ENCODE data around the gene PLA2G4B.

Gene PLA2G4B

DNA sequence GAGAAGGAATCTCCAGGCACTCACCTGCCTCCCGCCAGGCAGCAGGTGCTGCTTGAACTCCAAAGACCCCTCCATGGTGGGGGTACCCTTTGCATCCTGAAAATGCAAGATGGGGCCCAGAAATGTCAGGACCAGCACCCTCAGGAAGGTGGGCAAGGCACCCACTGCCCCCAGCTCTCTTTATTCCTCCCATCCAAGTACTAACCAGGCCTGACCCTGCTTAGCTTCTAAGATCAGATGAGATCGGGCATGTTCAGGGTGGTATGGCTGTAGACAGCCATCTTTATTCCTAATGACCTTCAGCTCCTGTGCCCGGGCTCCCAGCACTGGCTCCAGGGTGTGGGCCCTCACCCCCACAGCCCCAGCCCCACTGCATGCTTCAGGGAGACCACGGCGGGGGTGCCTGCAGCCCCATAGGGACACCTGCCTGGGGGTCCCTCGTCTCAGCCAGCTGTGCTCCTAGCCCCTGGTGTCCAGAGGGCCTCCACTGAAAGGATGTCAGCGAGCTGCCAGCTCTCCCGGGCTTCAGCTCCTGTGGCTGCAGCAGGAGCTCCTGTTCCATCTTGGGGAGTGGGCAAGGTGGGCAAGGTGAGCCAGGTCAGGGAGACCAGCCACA lies 13.2 kb downstream of the PLA2G4B start:
- no peak for DNase-seq

DNA sequence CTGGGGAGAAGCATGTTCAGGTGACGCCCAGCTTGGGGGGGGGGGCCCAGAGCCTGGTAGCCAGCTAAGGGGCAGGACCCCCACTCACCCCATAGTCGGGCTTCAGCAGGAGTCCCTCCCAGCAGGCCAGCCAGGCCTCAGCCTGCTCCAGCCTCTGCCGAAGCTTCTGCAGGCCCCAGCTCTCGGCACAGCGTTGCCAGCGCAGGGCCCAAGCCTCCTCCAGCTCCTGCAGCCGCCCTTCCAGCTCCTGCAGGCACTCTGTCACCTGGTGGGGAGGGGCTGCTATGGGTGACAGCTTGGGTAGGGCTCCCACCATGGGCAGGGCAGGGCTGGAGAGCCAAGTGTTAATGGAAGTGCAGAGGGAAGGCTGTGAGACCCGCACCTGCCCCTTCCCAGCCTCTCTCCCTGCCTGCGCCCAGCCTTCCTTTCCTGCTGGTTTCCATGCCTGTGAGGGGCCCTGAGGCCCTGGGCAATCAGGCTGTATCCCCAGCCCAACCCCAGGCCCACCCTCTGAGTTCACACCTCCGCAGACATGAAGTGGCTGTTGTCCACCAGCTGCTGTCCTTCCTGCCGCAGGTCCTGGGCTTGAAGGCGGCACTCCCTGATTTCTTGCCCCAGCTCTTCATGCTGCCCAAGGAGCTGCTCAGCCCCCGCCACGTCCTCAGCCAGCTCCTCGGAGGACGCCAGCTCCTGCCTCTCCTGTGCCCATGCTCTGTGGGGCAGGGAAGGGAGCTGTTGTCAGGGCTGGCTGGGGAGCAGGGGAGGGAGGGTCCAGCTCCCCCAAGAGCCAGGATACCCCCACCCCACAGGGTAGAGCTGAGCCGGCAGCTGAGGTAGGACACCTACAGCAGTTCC lies 14.3 kb downstream of the PLA2G4B start:
- no peak for DNase-seq

DNA sequence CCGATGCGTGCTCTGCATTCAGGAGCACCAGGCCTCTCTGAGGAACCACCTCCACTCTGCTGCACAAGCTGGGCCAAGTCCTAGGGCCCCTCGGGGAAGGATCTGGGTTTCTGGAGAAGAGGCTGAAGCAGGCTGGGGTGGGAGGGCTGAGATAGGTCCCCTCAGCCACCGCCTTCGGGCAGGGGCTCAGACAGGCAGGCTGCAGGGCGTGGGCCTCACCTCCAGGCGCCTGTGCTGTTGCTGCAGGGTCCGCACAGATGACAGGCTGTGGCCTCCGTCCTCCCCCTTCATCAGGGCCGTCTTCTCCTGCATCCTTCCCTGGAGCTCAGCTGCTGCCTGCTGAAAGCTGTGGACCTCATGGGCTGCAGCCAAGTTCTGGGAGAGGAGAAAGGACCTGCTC lies 15.2 kb downstream of the PLA2G4B start:
- no peak for DNase-seq

DNA sequence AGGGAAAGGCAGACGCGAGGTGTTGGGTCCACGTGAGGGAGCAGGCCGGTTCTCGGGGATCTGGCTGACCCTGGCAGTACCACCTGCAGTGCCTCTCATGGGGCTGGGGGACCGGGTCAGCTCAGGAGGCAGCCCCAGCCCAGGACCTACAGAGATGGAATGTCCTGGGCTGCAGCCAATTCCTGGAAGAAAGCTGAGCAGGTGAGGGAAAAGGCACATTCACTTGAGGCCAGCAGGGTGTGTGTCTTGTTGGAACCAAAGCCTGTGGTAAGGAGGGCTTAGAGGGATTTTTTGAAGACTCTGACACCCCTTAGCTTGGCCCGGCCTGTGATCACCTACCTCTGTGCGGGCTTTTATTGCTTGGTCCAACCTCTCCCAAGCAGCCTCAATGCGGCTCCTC lies 15.8 kb downstream of the PLA2G4B start:
- no peak for DNase-seq

DNA sequence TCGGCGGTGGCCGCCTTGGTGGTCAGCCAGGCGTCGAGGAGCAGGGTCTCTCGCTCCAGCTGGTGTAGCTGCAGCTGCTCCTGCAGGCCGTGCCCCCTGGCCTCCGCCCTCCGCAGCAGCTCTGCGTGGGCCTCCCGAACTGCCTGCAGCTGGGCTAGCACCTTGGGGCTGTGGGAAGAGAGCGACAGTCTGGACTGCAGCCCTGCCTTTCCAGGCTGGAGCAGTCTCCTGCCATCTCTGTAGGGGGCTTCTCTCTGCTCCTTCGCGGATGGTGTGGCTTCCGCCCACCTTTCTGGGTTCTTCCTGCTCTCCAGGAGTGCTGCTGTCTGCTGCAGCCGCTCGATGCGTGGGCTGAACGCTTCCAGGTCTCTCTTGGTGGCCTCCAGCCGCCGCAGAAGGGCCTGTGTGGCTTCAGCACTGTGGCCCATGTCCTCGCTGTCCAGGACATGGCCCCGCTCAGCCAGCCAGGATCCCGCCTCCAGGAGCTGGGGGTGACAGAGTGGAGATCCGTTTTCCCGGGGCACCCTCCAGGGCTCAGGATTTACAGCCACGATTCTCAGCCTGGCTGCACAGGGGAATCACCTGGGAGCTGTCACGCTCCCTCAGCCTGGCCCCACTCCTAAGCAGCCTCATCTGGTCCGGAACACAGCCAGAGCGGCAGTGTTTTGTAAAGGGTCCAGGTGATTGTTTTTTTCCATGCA lies 16.8 kb downstream of the PLA2G4B start:
- no peak for DNase-seq

DNA sequence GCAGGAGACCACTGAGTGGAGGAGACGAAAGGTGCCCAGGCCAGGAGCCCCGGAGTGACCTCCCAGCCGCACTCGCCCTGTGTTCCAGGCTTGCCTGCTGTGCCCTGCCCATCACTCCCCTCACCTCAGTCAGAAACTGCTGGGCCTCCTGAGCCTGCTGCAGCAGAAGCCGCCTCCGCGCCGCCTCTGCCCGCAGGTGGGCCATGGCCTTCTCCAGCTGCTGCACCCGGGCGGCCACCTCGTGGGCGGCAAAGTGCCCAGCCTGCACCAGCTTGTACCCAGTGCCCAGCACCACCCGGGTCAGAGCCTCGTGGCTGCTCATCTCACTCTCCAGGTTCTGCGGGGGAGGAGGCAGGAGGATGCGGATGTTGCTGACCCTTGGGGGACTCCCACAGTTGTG lies 17.6 kb downstream of the PLA2G4B start:
- DNase-seq: no peak

DNA sequence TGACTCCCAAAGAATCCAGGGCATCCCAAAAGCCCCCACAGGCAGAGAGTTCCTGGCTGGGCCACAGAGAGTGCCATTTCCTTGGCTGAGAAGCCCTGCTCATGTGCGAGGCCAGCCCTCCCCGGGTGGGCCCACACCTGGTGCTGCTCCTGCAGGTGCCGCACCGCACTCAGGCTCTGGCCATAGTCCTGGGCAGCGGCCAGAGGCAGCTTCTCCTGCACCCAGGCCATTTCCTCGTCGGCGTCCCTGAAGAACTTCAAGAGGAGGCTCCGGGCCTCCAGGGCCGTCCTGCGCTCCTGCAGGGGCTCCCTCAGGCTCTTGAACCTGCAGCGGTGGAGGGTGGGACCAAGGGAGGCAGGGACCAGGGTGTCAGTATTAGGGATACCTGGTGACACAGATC lies 18.1 kb downstream of the PLA2G4B start:
- DNase-seq: no peak

DNA sequence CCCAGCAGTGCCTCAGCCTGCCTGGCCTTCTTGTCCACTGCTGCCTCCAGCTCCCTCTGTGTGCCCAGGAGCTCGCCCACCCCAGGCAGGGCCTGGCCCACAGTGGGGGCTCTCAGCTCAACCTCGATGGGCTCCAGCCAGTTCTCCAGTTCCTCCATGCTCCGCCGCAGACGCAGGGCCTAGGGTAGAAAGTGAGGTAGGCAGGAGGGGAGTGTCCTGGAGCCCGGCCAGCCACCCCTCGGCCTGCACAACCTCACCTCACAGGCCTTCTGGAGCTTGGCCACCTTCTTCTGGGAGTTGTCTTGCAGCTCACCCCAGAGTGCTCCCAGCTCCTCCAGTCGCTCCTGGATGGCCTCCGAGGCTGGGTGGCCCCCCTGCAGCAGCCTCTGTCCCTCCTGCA lies 18.7 kb downstream of the PLA2G4B start:
- no peak for DNase-seq

DNA sequence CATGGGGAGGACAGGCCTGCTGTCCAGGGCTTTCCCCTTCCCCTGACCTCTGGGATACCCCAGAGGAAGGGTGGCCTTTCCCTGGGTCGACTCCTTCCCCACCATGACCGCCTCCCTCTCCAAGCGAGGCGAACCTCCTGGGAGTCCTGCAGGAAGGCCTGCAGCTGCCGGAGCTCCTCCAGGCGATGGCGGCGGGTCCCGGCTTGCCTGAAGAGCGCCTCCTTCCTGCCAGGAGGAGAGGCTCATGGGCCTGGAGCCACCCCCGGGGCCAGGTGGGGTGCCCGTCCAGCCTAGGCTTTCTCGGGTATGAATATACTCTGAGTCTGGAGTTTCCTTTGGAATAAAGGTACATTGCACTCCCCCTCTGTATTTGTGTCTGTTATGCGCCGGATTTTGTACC lies 20.1 kb downstream of the PLA2G4B start:
- no peak for DNase-seq

DNA sequence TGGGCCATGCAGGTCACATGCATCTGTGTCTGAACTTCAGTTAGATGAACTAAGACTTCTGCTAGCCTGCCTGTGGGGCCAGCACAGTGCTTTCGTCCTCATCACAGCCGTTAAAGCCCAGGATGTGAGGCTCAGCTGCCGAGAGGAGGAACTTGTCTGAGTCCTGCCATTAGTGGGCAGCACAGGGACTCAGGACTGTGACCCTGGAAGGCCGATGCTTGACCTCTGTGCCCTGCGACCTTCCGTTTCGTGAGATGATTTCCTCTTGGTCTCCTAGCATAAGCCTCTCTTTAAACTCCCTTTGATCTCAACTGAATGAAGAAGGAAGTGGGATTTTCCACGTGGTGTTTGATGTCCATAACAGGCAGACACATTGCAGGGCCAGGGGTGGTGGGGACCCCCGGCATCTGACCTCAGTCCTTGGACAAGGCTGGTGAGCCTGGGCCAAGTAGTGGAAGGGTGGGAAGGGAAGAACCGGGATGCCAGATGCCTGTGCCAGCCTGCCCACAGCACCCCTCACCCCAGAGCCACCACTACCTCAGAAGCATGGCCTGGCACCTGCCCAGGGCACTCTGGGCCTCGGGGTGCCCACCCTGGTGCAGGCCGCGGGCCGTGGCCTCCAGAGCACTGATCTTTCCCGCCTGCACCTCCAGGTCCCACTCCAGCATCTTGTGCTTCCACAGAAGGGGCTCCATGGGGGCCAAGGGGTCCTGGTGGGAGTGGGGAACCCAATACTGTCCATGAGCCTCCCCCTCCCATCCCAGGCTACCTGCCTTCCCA lies 21.6 kb downstream of the PLA2G4B start:
- no peak for DNase-seq

DNA sequence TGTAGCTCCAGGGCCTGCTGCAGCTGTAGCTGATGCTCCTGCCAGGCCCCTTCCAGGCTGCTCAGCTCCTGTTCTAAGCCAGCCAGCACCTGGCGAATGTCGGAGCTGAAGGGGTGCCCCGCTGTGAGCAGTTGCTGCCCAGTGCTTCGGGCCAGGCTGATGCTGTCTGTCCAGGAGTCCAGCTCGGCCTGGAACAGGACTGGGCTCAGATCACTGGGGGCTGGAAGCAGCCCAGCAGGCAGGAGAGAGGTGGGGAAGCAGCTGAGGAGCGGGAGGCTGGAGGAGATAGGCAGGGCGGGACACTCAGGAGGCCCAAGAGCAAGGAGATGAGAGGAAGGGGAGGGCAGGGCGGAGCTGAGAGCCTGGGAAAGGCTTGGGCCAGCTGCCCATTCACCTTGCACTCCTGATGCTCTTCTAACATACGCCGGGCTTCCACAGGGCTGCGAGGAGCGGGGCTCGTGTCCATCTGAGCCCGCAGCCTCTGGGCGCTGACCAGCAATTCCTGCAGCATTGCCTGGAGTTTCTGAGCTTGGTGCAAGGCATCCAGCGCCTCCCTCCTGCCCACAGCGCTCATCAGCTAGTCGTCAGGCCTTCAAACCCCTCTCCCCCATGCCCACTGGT lies 23.2 kb downstream of the PLA2G4B start:
- DNase-seq: no peak

DNA sequence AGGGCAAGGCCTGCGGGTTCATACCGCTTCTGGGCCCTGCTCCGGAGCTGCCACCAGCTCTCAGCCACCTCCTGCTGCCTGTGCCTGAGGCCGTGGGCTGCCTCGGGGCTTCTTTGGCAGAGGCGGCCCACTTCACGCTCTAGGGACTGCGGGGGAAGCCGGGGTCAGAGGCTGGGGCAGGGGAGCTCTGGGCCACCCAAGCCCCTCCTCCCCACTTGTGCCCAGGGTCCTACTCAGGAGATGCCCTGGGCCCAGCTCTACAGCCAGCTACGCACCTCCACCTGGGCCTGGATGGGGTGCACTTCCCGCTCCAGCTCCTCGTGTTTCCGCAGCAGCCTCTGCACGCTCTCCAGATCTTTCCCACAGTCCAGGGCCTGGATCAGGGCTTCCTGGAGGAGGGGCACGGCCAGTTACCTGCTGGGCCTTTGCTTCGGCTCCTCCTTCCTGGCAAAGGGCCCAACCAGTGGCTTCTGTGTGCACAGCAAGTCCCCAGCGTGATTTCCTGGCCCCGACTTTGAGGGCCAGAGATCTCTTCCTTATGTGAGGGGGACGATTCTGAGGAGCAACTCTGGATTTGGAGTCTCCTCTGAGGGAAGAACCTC lies 24.0 kb downstream of the PLA2G4B start:
- DNase-seq: no peak

DNA sequence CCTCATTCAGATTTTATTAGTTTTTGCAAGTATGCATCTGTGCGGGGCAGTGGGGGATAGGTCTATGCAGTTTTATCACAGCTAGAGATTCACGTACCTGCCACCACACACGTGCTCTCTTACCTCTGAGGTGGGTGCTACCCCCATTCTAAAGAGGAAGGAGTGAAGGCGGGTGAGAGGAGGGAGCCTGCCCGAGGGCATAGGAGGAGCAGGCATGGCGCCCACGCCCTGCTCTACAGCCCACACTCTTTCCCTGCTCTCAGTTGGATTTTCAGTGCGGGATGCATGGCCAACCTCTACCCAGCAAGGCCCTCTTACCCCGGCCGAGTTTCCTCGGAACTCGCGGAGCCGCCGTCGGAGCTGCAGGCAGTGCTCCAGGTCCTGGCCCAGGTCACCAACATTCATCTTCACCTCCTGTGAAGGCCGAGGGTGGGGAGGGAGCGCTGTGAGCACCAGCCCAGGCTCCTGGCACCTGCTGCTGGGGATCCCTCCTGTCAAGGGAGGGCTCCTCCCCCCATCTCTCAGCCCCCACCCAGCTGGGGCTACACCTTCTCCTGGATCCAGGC lies 26.9 kb downstream of the PLA2G4B start:
- no peak for DNase-seq

DNA sequence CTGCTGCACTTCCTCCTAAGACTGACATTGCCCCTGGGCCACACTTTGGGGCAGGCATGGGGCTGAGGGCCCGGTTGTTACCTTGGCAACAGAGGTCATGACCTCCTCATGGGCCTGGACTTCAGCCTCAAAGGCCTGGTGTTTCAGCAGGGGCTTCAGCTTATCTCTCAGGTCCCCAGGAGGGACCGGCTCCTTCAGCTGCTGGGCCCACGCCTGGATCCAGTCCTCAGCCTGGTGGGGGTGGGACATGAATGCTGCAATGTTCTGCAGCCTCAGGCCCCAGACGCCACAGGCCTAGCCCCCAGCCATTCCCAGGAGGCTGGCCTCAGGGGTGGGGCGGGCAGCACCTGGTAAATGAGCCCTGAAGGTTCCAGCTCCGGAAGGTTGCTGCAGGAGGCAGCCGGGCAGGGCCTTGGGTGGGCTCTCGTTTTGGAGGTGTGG lies 27.6 kb downstream of the PLA2G4B start:
- DNase-seq: no peak

DNA sequence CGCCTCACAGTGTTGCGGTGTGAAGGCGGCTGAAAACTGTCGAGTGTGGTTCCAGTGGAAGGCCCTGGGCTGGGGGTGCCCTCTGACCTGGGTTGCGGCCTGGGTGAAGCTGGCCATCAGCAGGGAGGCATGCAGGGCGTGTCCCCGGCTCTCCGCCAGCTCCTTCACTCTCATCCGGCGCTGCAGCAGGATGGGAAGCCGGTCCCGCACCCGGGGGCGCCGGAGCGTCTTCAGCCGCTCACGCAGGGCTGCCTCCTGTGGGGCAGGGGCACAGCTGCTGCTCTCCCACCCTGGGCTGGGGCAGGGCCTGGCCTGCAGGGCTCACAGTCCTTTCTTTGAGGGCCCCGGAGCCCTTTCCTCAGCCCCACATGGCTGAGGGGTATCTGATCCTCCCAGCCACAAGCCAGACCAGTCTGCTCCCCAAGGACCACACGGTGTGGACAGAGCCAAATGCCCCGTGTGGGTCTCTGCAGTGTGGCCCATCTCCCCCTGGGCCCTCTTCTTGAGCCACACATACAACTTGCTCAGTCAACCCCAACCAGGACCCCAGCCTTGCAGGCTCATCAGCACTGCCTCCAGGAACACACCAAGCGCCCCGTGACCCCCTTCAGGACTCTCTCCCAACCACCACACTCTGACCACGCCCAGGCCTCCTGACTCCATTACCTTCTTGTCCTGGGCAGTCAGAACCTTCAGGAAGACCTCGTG lies 28.4 kb downstream of the PLA2G4B start:
- no peak for DNase-seq

DNA sequence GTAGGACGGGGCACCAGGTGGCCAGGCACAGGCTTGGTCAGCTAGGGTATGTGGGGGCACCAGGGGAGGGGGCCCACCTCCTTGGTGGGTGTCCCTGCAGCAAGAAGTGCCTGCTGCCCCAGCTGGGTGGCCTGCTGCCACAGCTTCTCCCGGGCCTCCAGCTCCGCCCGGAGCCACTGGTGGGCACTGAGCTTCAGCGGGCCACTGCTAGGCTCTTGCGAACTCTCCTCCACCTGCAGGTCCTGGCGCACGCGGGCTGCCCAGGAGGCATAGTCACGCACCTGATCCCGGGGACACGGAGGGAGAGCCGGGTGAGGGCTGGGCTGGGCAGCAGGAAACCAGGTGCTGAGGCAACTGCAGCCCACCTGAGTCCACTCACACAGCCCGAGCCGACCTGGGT lies 29.7 kb downstream of the PLA2G4B start:
- no peak for DNase-seq

DNA sequence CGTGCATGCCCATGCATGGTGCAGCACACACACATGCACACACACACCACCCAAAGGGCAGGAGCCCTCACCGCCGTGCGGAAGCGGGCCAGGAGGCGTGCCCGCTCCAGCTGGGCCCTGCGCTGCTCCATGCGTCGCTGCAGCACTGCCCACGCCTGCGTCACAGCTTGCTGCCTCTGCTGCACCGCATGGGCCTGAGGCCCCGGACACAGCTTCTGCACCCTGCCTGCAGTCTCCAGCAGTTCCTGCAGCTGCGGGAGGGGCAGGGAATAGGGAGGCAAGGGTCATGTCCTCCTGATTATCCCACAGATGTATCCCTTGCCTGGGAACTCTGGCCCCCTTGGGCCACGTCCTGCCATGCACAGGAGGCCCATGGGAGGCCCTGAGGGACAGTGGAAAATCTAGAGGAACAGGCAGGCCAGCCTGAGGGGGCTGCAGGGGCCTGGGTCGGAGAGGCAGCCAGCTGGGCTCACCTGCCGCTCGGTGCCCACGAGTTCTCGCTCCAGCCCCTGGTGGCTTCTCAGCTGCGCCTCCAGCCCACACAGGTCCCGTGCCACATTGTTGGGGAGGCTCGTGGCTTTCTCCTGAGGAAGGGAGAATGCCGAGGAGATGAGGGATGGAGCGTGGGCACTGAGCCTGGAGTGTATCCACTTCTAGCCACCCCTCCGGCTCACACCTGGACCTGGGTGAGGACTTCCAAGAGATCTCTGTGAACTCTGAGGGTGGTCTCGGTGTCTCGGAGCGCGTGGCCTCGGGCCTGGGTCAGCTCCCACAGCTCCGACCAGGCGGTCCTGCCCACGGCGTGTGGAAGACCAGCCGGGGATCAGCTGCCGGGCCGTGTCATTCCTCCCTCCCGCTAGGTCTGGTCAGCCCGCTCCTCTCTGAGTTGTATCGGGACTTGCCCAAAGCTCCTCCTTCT lies 31.4 kb downstream of the PLA2G4B start:
- no peak for DNase-seq

DNA sequence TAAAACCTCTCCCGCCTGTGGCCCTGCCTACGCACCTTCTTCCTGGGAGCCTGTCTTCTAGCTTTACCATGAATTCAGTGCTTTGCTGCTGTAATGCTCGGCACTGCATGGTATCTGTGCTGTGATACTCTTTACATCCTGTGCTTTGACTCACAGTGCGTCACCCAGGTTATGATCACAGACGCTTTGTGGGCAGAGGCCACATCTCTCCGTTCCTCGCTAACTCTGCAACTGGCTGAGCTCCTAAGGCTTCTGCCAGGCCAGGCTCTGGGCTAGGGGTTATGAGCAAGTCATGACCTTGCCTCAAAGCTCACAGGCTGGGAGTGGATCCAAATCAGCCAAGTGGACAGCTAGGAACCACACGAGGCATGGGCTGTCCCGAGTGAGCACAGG lies 32.0 kb downstream of the PLA2G4B start:
- peak; percentile 65 for DNase-seq

DNA sequence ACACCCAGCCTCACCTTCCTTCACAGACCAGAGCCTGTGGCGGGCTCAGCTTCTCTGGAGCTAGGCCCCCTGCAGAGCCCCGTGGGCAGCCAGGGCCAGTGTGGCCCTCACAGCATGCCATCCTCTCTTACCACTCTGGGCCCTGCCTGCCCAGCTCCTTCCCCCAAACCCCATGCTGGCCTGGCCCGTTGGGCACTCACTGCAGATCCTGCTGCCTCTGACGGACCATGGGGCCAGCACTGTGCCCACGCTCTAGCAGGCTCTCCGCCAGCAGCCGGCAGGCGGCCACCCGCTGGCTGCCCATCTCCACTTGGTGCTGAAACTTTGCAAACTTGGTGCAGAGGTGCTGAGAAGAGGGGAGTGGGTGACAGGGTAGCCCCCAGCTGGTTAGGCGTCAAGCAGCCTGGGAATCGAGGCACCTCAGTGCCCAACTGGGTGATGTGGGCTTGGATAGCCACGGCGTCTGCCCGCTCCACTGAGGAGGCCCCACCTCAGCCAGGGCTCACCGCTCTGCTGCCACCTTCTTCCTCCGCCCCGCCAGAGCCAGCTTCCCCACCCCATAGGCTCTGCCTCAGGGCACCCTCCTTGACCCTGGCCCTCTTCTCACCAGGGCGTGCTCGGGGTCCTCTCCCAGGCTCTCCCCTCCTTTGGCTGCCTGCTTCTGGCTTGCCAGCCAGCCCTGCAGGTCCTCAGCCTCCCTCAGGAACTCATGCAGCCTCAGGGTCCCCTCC lies 32.7 kb downstream of the PLA2G4B start:
- DNase-seq: no peak
